Measurements from ENCODE around the gene NDUFS7. TPM values are rescaled to one million over a fixed set of nuclear protein-coding genes. Genes with fewer than 3 reads are reported as not detected.
A peak's percentile ranks its signal among the peaks of the same experiment; 100 is the strongest.

Gene NDUFS7
- polyA plus RNA-seq, 4 donors = 50.1 to 105 (median 55.7) TPM

GRCh38 chr19:1364070-1364704 is 19.5 kb upstream of the NDUFS7 start:
- DNase-seq (ENCODE audit: low read depth in 4 of 4, low spot score in 3 of 4) = no peak

DNA sequence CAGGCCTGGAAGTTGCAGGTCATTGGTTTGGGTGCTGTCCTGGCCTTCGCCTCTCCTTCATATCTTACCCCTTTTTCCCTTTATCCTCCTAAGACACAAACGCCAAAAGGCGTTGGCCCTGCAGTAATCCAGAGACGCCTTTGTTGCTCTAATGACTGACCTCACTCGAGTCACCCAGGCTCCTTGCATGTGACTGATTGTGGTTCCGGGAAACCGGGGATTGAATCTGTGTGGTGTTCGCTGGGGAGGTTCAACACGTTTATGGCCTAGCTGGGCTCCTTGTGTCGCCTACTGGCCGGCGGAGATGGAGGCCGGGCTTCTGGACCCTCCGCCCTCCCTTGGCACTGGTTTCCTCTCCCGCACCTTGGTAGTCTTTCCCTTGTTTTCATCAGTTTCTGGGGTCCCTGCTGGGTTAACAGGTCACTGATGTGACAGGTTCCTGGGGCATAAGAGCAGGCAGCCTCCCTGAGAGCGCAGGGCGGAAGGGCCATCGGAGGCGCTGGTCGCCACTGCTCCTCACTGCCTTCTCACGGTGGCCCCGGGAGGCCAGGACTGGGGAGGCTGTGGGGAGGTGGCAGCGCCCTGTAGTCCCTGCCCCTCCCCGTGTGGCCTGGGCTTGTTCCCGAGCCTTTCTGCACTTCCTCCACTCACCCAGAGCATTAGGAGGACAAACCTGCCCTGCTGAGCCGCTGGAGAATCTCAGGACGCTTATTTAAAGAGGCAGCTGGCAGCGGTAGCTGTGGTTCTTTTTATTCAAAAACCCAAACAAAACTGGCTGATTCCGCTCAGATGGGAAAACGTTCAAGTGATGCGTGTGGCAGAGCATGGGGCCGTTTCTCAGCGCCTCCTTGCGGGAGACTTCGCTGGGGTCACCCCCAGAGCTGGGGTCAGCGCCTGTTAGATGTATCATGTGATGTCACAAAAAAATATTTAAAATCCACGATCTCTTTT is 18.1 kb upstream of the NDUFS7 start:
- no peak for DNase-seq (ENCODE audit: low read depth in 4 of 4, low spot score in 3 of 4)

- DNase-seq (ENCODE audit: low read depth in 4 of 4, low spot score in 3 of 4) = no peak
Observed at GRCh38 chr19:1366296-1366695, 17.4 kb upstream of the NDUFS7 start.

- DNase-seq (ENCODE audit: low read depth in 4 of 4, low spot score in 3 of 4) = no peak
Observed at GRCh38 chr19:1366899-1367870, 16.5 kb upstream of the NDUFS7 start.

DNA sequence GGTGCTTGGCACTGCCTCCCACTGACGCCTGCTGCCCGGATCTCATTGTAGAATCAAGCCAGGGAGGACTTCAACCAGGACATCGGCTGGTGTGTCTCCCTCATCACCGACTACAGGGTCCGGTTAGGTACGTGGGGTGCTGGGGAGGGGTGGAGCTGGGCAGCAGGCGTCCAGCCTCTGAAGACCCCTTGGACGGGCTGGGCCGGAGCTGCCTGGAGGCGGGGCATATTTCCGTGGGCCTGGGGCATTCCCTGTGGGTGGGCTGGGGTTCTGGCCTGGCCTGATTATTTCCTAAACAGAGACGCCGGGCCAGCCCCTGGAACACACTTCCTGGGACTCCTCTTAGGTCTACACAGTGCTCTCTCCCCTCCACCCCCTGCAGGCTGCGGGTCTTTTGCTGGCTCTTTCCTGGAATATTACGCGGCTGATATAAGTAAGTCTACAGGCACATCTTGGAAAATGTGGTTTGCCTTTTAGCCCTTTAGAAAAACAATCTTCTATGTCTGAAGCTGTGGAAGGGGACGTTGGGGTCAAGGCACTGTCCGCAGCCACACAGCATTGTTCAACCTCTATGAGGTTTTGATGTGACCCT is 14.4 kb upstream of the NDUFS7 start:
- DNase-seq (ENCODE audit: low read depth in 4 of 4, low spot score in 3 of 4) = no peak

GRCh38 chr19:1370579-1371361 is 12.9 kb upstream of the NDUFS7 start:
- peak in 2 of 4 donors; percentile 42 to 59 for DNase-seq (ENCODE audit: low read depth in 4 of 4, low spot score in 3 of 4)

- DNase-seq (ENCODE audit: low read depth in 4 of 4, low spot score in 3 of 4) = no peak
Observed at GRCh38 chr19:1373042-1373533, 10.6 kb upstream of the NDUFS7 start.

DNA sequence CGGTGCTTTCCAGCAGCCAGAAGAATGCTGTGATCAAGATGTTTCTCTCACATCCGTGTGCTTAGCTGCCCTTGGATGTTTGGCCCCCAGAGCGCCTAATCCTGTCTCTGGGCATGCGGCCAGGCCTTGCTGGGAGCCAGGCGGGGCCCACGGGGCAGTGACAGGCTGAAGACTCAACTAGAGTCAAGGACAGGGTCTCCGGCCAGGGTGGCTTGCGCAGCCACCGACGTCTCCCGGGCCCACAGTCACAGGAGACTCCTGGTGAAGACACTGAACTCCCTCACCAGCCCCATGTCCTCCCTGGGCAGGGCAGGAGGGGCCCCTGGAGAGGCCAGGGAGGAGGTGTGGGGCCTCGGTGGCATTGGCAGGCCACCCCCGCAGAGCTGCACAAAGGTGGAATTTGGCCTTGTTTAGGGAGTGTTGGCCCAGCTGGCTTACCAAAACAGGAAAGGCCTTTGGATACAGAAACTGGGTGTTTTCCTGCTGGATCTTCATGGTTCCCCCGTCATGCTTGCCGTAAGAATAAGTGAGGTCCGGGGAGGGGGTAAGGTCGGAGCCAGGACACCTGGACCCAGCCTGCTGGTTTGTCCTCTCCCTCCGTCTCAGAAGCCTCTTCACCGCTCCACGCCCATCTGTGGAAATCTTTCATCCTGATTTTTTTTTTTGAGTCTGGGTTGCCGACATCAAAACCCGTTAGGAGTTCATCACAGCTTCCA is 10.0 kb upstream of the NDUFS7 start:
- DNase-seq (ENCODE audit: low read depth in 4 of 4, low spot score in 3 of 4) = no peak

DNA sequence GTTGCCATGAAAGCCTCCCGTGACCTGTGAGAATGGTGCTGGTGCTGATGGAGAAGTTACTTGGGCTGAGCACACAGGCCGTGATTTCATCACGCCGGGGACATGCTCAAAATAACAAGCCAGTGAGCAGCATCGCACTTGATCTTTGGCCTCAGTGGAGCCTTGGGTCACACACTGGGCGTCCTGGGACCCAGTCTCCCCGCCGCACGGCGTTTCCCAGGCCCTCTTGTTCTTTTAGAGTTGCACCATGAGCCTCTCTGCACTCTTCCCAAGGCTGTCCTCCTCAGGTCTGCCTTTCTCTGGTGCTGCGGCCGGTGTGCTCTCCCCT is 9.5 kb upstream of the NDUFS7 start:
- DNase-seq (ENCODE audit: low read depth in 4 of 4, low spot score in 3 of 4) = no peak

DNA sequence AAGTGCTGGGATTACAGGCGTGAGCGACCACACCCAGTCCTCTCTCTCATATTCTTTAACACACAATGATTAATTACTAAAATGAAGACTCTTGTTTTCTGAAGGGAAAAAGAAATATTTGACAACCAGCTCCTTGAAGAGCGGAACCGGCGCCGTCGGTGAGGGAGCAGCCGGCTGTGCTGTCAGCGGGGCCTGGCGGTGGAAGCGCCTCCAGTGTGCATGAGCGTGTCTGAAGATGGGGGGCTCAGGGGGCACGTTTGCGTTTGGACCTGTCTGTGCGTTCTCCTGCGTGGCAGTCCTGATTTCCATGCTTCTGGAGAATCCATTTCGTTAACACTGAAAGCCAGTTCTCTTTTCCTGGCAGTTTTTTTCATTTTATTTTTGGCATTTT is 7.3 kb upstream of the NDUFS7 start:
- no peak for DNase-seq (ENCODE audit: low read depth in 4 of 4, low spot score in 3 of 4)

GRCh38 chr19:1377176-1377964 is 6.3 kb upstream of the NDUFS7 start:
- DNase-seq (ENCODE audit: low read depth in 4 of 4, low spot score in 3 of 4) = no peak

GRCh38 chr19:1377965-1378785 is 5.5 kb upstream of the NDUFS7 start:
- no peak for DNase-seq (ENCODE audit: low read depth in 4 of 4, low spot score in 3 of 4)

- DNase-seq (ENCODE audit: low read depth in 4 of 4, low spot score in 3 of 4) = no peak
Observed at GRCh38 chr19:1379126-1379905, 4.4 kb upstream of the NDUFS7 start.

DNA sequence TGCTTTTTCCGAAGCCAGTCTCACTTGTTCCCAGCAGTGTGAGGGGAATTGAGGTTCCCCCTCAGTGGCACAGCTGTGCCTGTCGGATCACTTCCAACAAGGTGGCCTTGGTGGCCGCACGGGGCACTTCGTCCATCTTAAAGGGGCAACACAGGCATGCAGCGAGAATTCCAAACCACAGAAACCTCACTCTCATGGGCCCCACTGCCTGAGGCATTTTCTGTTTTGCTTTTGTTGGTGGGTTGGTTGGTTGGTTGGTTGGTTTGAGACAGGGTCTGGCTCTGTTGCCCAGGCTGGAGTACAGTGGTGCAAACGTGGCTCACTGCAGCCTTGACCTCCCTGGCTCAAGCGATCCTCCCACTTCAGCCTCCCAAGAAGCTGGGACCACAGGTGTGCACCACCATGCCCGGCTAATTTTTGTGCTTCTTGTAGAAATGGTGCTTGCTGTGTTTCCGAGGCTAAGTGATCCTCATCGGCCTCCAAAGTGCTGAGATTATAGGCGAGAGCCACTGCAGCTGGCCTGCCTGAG is 3.7 kb upstream of the NDUFS7 start:
- no peak for DNase-seq (ENCODE audit: low read depth in 4 of 4, low spot score in 3 of 4)

DNA sequence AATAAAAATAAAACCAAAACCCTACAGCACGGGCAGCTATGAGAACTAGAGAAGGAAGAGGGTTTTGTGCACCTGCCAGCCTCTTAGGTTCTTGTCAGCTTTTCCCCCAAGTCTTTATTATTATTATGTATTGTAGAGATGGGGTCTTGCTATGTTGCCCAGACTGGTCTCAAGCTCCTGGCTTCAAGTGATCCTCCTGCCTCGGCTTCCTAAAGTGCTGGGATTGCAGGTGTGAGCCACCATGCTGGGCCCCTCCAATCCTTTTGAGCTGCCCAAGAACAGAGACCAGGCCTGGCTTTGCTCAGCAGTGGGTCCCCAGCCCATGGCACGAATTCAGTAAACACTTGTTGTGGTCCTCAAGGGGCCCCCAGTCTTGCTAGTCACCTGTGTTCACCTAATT is 1.5 kb upstream of the NDUFS7 start:
- DNase-seq (ENCODE audit: low read depth in 4 of 4, low spot score in 3 of 4) = no peak

DNA sequence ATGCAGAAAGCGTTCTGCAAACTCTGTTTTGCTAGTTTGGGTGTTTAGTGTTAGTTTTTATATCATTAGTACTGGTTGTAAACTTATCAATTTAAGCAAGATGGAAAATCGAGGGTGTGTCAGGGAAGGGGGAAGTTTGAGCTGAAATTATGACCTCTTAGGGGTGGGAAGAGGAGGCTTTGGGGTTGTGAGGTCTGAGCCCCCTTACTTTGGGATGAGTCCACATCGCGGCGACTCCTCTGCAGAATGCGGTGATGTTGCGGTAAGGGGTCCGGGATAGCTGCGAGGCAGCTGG is 743 bp upstream of the NDUFS7 start:
- DNase-seq (ENCODE audit: low read depth in 4 of 4, low spot score in 3 of 4) = no peak

- no peak for DNase-seq (ENCODE audit: low read depth in 4 of 4, low spot score in 3 of 4)
Observed at GRCh38 chr19:1384085-1384462, 367 bp downstream of the NDUFS7 start.
